Stimulated activated CD8-positive, alpha-beta memory T cell treated with anti-CD3 and anti-CD28 coated beads, Interleukin-4, amount 100 ng/mL, for 4 hours (primary cell): ENCODE results near the gene MYB.

Source experiments
- DNase-seq, 2 donors: peaks; one replicate each; pipeline ENCODE4 v3.0.0-alpha.2; 2020; ENCODE audit warnings: low read depth in 2 of 2, low spot score in 1 of 2

MYB gene

DNA sequence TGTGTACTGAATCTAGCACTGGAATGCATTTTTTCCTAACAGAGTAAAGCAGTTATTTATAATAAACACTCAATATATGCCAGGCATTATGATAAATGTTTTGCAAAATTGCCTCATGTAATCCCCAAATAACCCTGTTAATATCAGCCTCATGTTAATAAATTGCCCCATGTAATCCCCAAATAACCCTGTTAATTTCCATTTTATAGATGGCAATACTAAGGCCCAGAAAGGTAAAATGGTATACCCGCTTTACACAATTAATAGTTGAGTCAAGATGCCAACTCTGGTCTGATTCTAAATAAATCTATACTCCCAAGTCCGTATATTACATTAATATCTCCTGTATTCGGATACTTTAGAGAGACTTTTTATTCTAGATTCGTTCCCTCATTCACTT, 6.3 kb downstream of the MYB start:
- DNase-seq, result no peak

DNA sequence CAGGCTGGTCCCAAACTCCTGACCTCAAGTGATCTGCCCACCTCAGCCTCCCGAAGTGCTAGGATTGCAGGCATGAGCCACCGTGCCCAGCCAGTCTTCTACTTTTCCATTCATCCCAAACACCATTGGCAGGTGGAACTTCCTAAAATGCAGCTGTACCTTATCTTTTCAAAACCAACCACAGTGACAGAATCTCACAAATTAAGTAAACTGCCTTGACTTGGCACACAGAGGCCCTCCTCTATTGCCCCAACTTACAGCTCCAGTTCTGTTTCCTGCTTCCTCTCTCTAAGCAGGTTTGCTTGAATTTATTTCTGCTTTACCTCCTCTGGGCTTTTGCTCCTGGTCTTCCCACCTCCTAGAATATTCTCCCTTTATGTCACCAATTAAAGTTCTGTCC, 7.6 kb downstream of the MYB start:
- DNase-seq, result no peak

- no peak for DNase-seq
These were observed 8.2 kb downstream of the MYB start for GRCh38 chr6:135189344-135189743.

DNA sequence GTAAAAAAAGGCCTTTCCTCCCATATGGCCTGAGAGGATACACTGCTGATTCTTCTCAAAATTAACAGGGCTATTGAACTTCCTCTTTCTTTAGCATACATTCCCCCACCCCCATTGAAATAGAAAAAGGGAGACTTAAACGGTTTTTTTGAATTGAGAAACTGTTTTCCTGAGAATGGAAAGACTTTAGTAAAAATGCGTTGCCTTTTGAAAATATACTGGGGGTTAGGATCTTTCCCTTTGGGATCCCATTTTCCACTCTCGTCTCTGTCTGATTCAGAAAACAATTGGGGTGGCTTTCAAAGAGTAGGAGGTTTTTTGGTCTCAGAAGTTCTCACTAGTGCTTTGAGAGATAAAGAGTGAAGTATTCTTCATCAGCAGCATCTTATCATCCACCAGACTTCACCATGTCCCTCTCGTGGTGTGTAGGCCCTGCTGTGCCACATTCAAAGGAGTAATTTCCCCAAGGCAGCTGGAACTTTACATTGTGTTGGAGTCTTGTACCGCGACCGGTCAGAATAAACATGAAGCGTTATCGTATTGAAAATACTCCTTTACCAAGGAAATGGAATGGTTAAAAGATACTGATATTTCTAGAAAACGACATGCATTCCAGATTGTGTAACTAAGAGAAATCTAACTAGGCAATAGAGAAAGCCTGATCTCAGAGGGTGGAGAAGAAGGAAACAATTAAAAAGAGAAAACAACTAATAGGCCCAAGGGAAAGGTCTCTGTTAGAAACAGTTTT, 10.6 kb downstream of the MYB start:
- DNase-seq, result no peak

DNA sequence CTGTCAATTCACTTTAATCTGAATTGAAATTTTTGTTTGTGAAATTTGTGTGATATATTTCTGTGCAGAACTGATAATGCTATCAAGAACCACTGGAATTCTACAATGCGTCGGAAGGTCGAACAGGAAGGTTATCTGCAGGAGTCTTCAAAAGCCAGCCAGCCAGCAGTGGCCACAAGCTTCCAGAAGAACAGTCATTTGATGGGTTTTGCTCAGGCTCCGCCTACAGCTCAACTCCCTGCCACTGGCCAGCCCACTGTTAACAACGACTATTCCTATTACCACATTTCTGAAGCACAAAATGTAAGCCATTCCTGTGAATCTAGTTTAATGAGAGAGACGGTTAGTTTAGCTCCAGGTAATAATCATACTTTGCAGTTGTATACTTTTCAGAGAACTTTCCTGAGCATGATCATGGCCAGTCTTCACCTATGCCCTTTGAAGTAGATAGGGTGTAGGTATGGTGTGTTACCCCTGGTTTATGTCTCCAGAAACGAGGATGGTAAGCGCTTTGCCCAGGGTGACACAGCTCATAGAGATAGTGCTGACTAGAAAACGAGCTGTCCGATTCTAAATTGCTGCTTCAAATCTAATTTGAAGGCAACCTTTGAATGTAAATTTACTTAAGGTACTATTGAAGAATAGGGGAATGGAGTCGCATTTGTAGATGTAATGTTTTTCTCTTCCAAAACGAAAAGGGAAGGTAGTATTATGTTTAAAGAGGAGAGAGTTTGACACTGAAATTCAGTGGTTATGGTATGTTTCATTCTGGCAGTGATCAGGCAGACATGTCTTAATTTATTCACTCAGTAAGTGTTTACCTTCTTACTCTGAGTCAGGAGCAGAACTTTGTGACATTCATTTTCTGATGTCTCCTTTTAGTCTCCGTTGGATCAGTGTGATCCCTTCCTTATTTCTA, 11.4 kb downstream of the MYB start:
- DNase-seq, result no peak

GRCh38 chr6:135193221-135193620, 12.1 kb downstream of the MYB start:
- no peak for DNase-seq

DNA sequence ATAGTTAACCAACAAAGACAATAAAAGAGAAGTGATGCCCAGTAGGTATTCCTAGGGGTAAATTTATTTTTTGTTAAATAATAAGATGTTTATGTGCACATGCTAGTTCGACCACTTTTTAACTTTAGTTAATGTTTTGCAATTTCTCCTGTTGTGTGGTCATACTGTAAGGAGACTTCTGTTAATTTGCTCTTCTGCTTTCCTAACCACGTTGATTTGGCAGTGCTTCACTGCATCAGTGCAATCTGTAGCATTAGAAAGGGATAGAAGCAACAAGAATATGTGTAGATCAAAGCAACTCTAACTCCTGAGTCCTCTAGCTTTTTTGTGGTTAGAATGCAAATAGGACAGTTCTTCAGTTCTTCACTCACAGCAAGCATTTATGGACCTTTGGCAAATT, 13.9 kb downstream of the MYB start:
- no peak for DNase-seq

DNA sequence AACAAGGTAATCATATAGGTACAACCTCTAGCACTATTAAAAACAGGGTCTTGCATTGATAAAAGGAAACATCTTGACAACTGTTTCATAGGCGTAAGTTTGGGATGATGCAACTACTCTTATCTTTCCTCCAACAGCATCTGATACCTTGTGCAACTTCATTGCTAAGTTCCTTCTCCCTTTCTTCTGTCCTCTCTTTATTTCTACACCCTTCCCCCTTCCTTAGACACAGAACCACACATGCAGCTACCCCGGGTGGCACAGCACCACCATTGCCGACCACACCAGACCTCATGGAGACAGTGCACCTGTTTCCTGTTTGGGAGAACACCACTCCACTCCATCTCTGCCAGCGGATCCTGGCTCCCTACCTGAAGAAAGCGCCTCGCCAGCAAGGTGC, 14.4 kb downstream of the MYB start:
- DNase-seq, result no peak

DNA sequence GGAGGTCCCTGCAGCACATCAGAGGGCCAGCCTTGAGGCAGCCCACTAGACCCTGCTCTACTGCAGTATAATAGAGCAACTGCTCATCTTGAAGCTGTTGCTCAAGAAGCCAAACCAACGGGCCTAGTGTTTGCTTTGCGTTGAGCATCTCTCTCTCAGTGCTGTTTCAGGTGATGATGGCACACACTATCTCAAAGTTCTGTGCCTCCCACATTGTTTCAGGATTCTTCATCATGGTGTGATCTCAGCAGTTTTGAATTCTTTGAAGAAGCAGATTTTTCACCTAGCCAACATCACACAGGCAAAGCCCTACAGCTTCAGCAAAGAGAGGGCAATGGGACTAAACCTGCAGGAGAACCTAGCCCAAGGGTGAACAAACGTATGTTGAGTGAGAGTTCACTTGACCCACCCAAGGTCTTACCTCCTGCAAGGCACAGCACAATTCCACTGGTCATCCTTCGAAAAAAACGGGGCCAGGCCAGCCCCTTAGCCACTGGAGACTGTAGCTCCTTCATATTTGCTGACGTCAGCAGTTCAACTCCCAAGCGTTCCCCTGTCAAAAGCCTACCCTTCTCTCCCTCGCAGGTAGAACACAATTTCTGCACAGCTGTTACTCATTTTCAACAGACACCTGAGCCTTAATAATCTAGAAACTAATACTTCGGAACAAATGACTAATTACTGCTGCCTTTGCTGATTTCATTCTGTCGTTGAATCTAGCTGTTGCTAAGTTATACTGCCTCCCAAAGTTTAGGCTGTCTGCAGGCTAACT, 15.8 kb downstream of the MYB start:
- no peak for DNase-seq

- no peak for DNase-seq
These were observed 21.7 kb downstream of the MYB start for GRCh38 chr6:135202836-135203235.

- DNase-seq, result no peak
These were observed 23.8 kb downstream of the MYB start for GRCh38 chr6:135204951-135205350.

- no peak for DNase-seq
These were observed 28.7 kb downstream of the MYB start for GRCh38 chr6:135209803-135210202.

DNA sequence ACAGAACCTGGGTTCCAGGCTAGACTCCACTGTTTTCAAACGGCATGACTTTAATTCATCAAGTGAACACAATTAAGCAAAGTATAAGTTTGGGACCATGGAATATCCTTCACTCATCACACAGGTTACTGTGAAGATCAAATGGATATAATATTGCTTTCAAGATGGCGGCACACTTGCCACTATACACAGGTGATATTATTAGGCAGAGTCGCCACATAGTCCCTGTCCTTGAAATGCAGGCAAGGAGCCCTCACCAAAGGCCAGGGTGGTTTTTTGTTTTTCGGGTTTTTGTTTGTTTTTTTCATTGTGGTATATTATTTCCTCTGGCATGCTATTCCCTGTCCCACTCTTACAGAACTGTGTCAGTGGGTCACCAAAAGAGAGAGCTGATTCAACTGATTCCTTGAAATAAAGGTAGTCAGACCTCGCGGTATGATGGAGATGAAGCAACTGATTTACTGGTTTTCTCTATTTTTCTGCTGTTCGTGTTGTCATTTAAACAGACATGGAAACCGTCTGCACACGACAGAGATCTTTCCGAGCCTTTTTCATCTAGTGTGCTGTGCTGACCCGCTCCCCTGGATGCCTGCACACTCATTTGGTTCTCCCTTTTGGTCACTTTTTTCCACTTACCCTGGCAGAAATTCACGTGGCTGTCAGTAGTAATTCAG, 29.7 kb downstream of the MYB start:
- DNase-seq, result no peak

DNA sequence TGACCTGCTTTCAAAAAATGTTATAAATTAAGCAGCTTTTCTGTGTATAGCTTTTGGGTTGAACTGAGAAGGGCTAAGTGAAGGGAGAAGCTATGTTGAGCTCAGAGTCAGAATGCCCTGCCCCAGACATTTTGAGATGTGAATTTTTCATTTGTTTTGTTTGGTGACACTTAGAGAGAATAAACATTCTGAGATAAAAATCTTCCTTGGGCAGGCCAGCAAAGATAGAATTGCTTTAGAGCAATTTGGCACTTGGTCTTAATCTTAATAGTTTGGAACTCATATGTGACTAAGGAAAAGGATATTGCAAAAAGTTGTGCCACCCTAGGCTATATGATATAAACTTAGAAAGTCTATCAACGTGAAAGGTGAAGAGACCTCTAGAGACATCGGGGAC, 30.2 kb downstream of the MYB start:
- DNase-seq, result no peak

GRCh38 chr6:135212020-135212806, 31.1 kb downstream of the MYB start:
- DNase-seq, result no peak

- no peak for DNase-seq
These were observed 31.8 kb downstream of the MYB start for GRCh38 chr6:135212935-135213334.

GRCh38 chr6:135213616-135214015, 32.5 kb downstream of the MYB start:
- DNase-seq, result no peak

DNA sequence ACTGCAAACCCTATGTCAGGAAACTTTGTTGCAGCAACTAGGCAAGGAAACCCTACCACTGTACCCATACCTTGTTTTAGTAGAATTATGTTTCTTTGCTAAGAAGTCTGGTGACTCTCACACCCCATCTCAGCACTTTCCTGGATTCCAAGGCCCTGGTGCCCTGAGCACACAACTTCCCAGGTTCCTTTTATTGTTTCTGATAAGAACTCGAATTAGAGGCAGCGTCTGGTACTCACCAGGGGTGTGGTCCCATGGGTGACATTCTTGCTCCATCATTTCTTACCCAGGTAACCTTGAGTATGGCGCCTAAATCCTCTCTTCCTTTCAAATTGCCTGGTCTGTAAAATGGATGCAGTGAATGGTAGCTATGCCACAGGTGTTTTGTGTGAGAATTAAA, 34.1 kb downstream of the MYB start:
- DNase-seq, result no peak

DNA sequence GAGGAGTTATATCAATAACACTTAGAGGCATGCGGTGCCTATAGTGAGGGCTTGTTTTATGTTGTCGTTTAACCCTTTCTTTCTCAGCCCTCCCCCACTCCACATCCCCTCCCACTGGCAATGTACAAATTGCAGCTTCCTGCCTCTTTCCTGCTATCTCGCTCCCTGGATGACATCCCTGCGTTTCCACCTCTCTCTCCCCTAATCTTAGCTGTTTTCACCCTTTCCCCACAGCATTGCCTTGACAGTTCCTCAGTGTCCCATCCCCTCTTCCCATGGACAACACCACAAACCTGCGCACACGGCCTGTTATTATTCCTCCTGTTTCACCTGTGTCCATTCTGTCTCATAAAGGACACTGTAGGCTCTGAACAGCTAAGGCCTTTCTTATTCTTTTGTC, 34.5 kb downstream of the MYB start:
- DNase-seq, result no peak

DNA sequence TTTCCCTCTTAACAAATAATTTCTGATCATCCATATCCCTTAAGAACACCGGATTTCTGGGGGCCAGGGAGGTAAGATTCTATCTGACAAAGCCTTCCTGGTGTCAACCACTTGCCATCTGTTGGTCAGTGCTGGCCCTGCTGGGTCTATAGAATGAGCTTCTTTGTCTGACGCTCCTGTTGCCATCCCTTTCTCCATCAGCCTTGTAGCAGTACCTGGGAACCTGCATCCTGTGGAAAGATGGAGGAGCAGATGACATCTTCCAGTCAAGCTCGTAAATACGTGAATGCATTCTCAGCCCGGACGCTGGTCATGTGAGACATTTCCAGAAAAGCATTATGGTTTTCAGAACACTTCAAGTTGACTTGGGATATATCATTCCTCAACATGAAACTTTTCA, 36.6 kb downstream of the MYB start:
- no peak for DNase-seq
